GM23338 (cell line): ENCODE measurements around the gene TKFC.

Experiments
- TF ChIP-seq, protein P1 (sequence below), 2 experiments: fragments of 200-600 bp in 1 of 2; sonication (generic) in 1 of 2; conservative IDR thresholded peaks; 2 replicates each; pipeline versions ENCODE4 v1.5.1 to v1.6.1; 2016 to 2017; ENCODE audit warnings: antibody characterized with exemption in 2 of 2, low read depth in 2 of 2, mild to moderate bottlenecking in 2 of 2, moderate library complexity in 1 of 2
- TF ChIP-seq, protein P2 (sequence below): IDR thresholded peaks from one replicate; pipeline ENCODE4 v1.6.1; 2018; ENCODE audit warnings: antibody characterized with exemption; ENCODE audit not compliant: unreplicated experiment

DNA sequence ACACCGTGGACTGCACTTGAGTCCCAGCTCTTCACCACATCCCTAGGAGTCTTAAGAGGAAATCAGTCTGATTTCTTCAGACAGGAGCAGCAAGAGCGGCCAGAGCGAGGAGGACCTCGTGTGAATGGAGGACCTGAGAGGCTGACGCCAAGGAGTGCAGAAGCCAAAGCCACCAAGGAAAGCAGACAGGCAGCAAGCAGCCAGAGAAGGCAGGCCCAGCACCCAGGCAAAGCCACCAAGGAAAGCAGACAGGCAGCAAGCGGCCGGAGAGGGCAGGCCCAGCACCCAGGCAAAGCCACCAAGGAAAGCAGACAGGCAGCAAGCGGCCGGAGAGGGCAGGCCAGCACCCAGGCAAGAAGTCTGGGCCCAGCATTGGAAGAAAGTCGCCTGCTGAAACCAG lies 16.9 kb downstream of the TKFC start:
- TF ChIP-seq, protein P1, sequence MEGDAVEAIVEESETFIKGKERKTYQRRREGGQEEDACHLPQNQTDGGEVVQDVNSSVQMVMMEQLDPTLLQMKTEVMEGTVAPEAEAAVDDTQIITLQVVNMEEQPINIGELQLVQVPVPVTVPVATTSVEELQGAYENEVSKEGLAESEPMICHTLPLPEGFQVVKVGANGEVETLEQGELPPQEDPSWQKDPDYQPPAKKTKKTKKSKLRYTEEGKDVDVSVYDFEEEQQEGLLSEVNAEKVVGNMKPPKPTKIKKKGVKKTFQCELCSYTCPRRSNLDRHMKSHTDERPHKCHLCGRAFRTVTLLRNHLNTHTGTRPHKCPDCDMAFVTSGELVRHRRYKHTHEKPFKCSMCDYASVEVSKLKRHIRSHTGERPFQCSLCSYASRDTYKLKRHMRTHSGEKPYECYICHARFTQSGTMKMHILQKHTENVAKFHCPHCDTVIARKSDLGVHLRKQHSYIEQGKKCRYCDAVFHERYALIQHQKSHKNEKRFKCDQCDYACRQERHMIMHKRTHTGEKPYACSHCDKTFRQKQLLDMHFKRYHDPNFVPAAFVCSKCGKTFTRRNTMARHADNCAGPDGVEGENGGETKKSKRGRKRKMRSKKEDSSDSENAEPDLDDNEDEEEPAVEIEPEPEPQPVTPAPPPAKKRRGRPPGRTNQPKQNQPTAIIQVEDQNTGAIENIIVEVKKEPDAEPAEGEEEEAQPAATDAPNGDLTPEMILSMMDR (conservative IDR thresholded peaks at IDR 0.05; ENCODE audit: low read depth in 2 of 2): no peak
- TF ChIP-seq, protein P2, sequence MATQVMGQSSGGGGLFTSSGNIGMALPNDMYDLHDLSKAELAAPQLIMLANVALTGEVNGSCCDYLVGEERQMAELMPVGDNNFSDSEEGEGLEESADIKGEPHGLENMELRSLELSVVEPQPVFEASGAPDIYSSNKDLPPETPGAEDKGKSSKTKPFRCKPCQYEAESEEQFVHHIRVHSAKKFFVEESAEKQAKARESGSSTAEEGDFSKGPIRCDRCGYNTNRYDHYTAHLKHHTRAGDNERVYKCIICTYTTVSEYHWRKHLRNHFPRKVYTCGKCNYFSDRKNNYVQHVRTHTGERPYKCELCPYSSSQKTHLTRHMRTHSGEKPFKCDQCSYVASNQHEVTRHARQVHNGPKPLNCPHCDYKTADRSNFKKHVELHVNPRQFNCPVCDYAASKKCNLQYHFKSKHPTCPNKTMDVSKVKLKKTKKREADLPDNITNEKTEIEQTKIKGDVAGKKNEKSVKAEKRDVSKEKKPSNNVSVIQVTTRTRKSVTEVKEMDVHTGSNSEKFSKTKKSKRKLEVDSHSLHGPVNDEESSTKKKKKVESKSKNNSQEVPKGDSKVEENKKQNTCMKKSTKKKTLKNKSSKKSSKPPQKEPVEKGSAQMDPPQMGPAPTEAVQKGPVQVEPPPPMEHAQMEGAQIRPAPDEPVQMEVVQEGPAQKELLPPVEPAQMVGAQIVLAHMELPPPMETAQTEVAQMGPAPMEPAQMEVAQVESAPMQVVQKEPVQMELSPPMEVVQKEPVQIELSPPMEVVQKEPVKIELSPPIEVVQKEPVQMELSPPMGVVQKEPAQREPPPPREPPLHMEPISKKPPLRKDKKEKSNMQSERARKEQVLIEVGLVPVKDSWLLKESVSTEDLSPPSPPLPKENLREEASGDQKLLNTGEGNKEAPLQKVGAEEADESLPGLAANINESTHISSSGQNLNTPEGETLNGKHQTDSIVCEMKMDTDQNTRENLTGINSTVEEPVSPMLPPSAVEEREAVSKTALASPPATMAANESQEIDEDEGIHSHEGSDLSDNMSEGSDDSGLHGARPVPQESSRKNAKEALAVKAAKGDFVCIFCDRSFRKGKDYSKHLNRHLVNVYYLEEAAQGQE: no peak
